Neural progenitor cell (in vitro differentiated cells): ENCODE results near the gene TRIM44. TPM values are rescaled to one million over a fixed set of nuclear protein-coding genes. Genes with fewer than 3 reads are reported as not detected.

Source experiments
- DNase-seq: peaks from one replicate; pipeline ENCODE4 v3.0.0-alpha.2; 2016; ENCODE audit warnings: low spot score
- H2AFZ ChIP-seq: fragments of 200-600 bp; sonication (generic); replicated peaks from 2 replicates; pipeline ENCODE4 v1.6.1; 2016; ENCODE audit warnings: antibody characterized with exemption
- H3F3A ChIP-seq: fragments of 200-600 bp; sonication (generic); 2 replicates; pipeline ENCODE4 v1.6.1; 2016; ENCODE audit warnings: antibody characterized with exemption, low read depth
- H3K27ac ChIP-seq: fragments of 200-600 bp; sonication (generic); 2 replicates; pipeline ENCODE4 v1.5.1; 2016; ENCODE audit warnings: mild to moderate bottlenecking
- H3K27me3 ChIP-seq: fragments of 200-600 bp; sonication (generic); 2 replicates; pipeline ENCODE4 v1.6.1; 2016; ENCODE audit warnings: mild to moderate bottlenecking, moderate library complexity
- H3K36me3 ChIP-seq: fragments of 200-600 bp; sonication (generic); 2 replicates; pipeline ENCODE4 v1.5.1; 2016
- H3K4me1 ChIP-seq: fragments of 200-600 bp; sonication (generic); 2 replicates; pipeline ENCODE4 v1.6.1; 2016; ENCODE audit warnings: mixed run types
- H3K4me2 ChIP-seq: fragments of 200-600 bp; sonication (generic); 2 replicates; pipeline ENCODE4 v1.6.1; 2016
- H3K4me3 ChIP-seq: fragments of 200-600 bp; sonication (generic); 2 replicates; pipeline ENCODE4 v1.5.1; 2016
- H3K79me2 ChIP-seq: fragments of 200-600 bp; sonication (generic); 2 replicates; pipeline ENCODE4 v1.6.1; 2016; ENCODE audit warnings: low read depth
- H3K9ac ChIP-seq: fragments of 200-600 bp; sonication (generic); 2 replicates; pipeline ENCODE4 v1.6.1; 2016
- H3K9me3 ChIP-seq: fragments of 200-600 bp; sonication (generic); 2 replicates; pipeline ENCODE4 v1.5.1; 2016; ENCODE audit warnings: low read depth
- H4K20me1 ChIP-seq: fragments of 200-600 bp; sonication (generic); 2 replicates; pipeline ENCODE4 v1.6.1; 2016; ENCODE audit warnings: low read depth
- H3K27ac Mint-ChIP-seq: 3 replicates; pipeline ENCODE4 v1.8.0; 2021; ENCODE audit warnings: mixed read lengths
- H3K27me3 Mint-ChIP-seq: 2 replicates; pipeline ENCODE4 v1.8.0; 2022; ENCODE audit warnings: low read depth, mild to moderate bottlenecking, inconsistent platforms, moderate library complexity, mixed read lengths; ENCODE audit not compliant: insufficient read depth
- H3K36me3 Mint-ChIP-seq: 3 replicates; pipeline ENCODE4 v1.8.0; 2021; ENCODE audit warnings: mixed read lengths
- H3K4me1 Mint-ChIP-seq: 3 replicates; pipeline ENCODE4 v1.8.0; 2021; ENCODE audit warnings: mixed read lengths
- H3K4me3 Mint-ChIP-seq: 3 replicates; pipeline ENCODE4 v1.8.0; 2021; ENCODE audit warnings: mild to moderate bottlenecking, moderate library complexity, mixed read lengths
- H3K9me3 Mint-ChIP-seq: 3 replicates; pipeline ENCODE4 v1.8.0; 2020; ENCODE audit warnings: mixed read lengths
- CTCF ChIP-seq: fragments of 200-600 bp; sonication (generic); IDR thresholded peaks from 2 replicates; pipeline ENCODE4 v1.5.1; 2017; ENCODE audit warnings: antibody characterized with exemption, mild to moderate bottlenecking
- EZH2 ChIP-seq: fragments of 200-600 bp; sonication (generic); IDR thresholded peaks from 2 replicates; pipeline ENCODE4 v1.6.1; 2017; ENCODE audit warnings: antibody characterized with exemption, mild to moderate bottlenecking, moderate library complexity
- EZH2phosphoT487 ChIP-seq: fragments of 200-600 bp; sonication (generic); IDR thresholded peaks from 2 replicates; pipeline ENCODE4 v1.6.1; 2017; ENCODE audit warnings: antibody characterized with exemption
- total RNA-seq: library from RNA; depleted of rRNA; stranded (reverse); fragments of >200 nt; gene quantifications from 2 replicates; pipeline ENCODE4 v1.2.3, GENCODE V29; 2015; ENCODE audit warnings: low replicate concordance

Gene TRIM44
- total RNA-seq, 1 donor from 2014 or later: 44.1 TPM

DNA sequence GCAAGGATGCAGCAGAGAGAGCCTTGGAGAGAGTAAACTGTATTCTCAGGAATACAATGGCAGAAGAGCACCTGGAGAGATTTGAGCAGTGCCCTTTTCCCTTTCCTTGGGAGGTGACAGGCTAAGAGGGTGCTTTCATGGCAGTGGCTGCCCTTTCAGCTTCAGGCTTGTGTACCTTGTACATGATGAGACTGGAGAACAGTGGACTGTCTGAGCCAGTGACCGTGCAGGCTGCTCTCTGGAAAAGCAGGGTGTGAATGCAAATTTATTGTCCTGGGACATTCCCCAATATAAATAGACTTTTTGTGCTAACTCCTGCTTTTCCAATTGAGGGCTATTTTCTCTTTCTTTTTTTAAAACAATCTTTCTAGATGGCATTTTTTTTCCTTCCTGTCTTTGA, 99.3 kb downstream of the TRIM44 start:
- Mint-ChIP-seq H3K27ac (no peak overlapping the region), H3K36me3 (peaks cover 29% of the 10 kb centered on the region), H3K27me3 (no peaks in the 10 kb centered on the region), H3K9me3 (peaks cover 15% of the 10 kb centered on the region), H3K4me1 (no peaks in the 10 kb centered on the region), H3K4me3 (no peak overlapping the region)
- H3F3A ChIP-seq: no peaks in the 10 kb centered on the region
- H3K9me3 ChIP-seq: no peaks in the 10 kb centered on the region
- no peak overlapping the region for H3K4me2 ChIP-seq
- no peak for DNase-seq
- H4K20me1 ChIP-seq: no peaks in the 10 kb centered on the region
- no peaks in the 10 kb centered on the region for H3K27me3 ChIP-seq
- H3K4me3 ChIP-seq: no peak overlapping the region
- TF ChIP-seq CTCF (no peak), EZH2 (no peak), EZH2phosphoT487 (no peak)
- no peak overlapping the region for H3K9ac ChIP-seq
- no peaks in the 10 kb centered on the region for H3K4me1 ChIP-seq
- no peaks in the 10 kb centered on the region for H3K36me3 ChIP-seq
- no peaks in the 10 kb centered on the region for H3K79me2 ChIP-seq
- H2AFZ ChIP-seq: no peak overlapping the region
- H3K27ac ChIP-seq: no peak overlapping the region

- Histone ChIP-seq H3K79me2 (no peaks in the 10 kb centered on the region), H3K9me3 (no peaks in the 10 kb centered on the region)
- no peaks in the 10 kb centered on the region for H3K27me3 Mint-ChIP-seq
Observed at GRCh38 chr11:35763301-35763700, 100.7 kb downstream of the TRIM44 start.

DNA sequence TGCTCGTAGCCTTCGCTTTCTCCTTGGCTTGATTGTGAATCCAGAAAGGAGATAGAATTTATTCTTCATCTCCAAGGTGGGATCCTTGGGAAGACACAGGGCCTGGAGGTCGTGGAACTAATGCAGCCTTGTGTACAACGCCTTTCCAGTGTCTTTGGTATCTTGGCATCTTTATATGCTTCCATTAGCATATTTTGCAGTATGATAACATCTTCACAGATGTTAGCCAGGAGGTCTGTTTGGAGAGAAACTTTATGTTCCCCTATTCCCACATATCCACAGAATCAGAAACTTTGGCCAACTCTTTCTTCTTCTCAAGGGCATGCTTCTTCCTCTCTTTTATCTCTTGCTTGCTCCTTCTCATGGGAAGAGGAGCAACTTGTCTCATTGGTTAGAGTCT, 101.2 kb downstream of the TRIM44 start:
- no peak for TF ChIP-seq CTCF
- TF ChIP-seq EZH2: no peak
- no peak for TF ChIP-seq EZH2phosphoT487
- no peak overlapping the region for H3K4me3 Mint-ChIP-seq

More at GRCh38 chr11:35763301-35763700, 100.7 kb downstream of the TRIM44 start:
- H3K4me3 Mint-ChIP-seq: no peak overlapping the region
- H3K4me1 Mint-ChIP-seq: no peaks in the 10 kb centered on the region
- no peaks in the 10 kb centered on the region for H3F3A ChIP-seq
- no peak for DNase-seq
- H3K4me1 ChIP-seq: no peaks in the 10 kb centered on the region
- no peak overlapping the region for H3K4me3 ChIP-seq
- H3K9me3 Mint-ChIP-seq: peaks cover 4% of the 10 kb centered on the region
- H3K27ac Mint-ChIP-seq: no peak overlapping the region
- no peak overlapping the region for H3K27ac ChIP-seq
- H3K36me3 ChIP-seq: no peaks in the 10 kb centered on the region
- no peak overlapping the region for H3K4me2 ChIP-seq
- H3K36me3 Mint-ChIP-seq: peaks cover 19% of the 10 kb centered on the region
- TF ChIP-seq EZH2phosphoT487 (no peak), CTCF (no peak), EZH2 (no peak)
- H4K20me1 ChIP-seq: no peaks in the 10 kb centered on the region
- no peak overlapping the region for H3K9ac ChIP-seq
- H3K27me3 ChIP-seq: no peaks in the 10 kb centered on the region
- H2AFZ ChIP-seq: no peak overlapping the region

More for the DNA sequence above, 101.2 kb downstream of the TRIM44 start:
- Histone ChIP-seq H3K4me3 (no peak overlapping the region), H3K9ac (no peak overlapping the region), H3K9me3 (no peaks in the 10 kb centered on the region), H2AFZ (no peak overlapping the region), H3K4me2 (no peak overlapping the region), H3K27me3 (no peaks in the 10 kb centered on the region), H3K79me2 (no peaks in the 10 kb centered on the region), H3K27ac (no peak overlapping the region), H3K36me3 (no peaks in the 10 kb centered on the region), H3K4me1 (no peaks in the 10 kb centered on the region), H4K20me1 (no peaks in the 10 kb centered on the region), H3F3A (no peaks in the 10 kb centered on the region)
- H3K4me1 Mint-ChIP-seq: no peaks in the 10 kb centered on the region
- no peak for DNase-seq
- H3K9me3 Mint-ChIP-seq: peaks cover 2% of the 10 kb centered on the region
- H3K36me3 Mint-ChIP-seq: peaks cover 18% of the 10 kb centered on the region
- H3K27ac Mint-ChIP-seq: no peak overlapping the region
- H3K27me3 Mint-ChIP-seq: no peaks in the 10 kb centered on the region
